GM10847 (cell line): ENCODE data around the gene ZNF213.

Experiments used
- POLR2A ChIP-seq: IDR thresholded peaks from 2 replicates; pipeline ENCODE4 v1.6.1; 2011; ENCODE audit not compliant: insufficient read length; ENCODE audit errors: extremely low read depth

Gene ZNF213

GRCh38 chr16:3138342-3138741 is 3.5 kb downstream of the ZNF213 start:
- TF ChIP-seq POLR2A = no peak

GRCh38 chr16:3138823-3139426 is 4.1 kb downstream of the ZNF213 start:
- no peak for TF ChIP-seq POLR2A

GRCh38 chr16:3140603-3141427 is 6.0 kb downstream of the ZNF213 start:
- TF ChIP-seq POLR2A = no peak

DNA sequence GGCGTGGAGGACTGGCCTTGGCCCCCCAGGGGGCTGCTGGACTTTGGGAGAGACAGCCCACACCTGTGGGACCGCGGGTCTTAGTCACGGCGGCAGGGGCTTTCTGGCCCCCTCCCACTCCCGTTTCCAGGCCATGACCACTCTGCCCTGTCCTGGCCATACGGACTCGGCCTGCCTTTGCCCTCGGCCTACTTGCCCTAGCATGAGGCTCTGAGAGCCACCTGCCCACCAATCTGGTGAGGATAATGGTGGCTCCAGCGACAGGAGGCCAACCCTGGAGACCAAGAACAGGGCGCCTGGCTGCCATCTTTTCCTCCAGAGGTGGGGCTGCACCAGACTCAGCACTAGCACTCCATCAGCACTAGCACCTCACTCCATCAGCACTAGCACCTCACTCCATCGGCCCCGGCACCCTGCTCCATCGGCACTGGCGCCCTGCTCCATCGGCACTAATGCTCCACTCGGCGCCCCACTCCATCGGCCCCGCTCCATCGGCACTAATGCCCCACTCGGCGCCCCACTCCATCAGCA is 7.0 kb downstream of the ZNF213 start:
- TF ChIP-seq POLR2A = no peak

GRCh38 chr16:3142327-3142726 is 7.5 kb downstream of the ZNF213 start:
- TF ChIP-seq POLR2A = no peak

DNA sequence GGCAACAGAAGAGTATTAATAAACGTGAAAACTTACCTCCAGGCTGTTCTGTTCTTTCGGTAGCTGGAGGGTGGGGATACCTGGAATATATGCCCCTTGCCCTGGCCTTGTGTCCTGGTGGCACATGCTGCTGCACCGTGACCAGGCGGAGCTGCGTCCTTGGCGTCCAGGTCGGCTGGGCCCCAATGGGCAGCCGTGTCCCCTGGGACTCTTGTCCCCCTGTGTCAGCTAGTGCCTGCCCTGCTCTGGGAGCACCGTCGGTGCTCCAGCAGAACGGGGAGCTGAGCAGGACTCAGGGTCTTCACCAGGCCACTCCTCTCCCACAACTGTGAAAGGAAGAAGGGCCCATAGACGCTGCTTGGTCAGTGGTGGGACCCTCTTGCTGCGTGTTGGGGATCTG is 7.9 kb downstream of the ZNF213 start:
- TF ChIP-seq POLR2A = no peak

GRCh38 chr16:3143189-3143588 is 8.4 kb downstream of the ZNF213 start:
- no peak for TF ChIP-seq POLR2A

DNA sequence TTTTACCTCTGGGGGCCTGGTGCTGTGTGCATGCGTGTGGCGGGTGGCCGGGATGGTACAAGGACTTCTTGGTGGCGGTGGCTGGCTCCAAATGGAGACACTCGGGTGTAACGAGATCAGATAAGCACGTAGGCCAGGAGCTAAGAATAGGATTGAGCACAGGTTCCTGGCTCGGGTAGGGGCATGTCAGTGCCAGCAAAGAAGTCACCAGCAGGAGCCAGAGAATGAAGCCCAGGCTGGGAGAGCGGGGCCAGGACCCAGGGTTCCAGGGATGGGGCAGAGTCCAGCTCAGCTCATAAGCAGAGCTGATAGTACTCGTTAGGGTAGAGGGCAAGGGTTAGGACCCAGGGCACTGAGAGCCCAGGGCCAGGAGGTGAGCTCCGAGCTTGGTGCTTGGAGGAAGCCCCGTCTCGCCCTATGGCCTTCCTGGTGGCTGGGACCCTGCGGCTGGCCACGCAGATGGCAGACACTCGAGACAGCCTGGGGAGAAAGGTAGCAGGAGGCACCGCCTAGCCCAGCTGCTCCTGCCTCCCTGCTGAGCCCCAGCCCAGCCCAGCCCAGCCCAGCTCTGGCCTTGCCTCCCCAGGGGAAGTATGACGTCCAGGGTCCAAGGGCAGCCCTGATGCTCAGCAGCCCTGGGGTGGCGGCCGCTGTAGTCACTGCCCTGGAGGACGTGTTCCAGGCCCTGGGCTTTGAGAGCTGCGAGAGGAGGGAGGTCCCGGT is 8.9 kb downstream of the ZNF213 start:
- no peak for TF ChIP-seq POLR2A

GRCh38 chr16:3144321-3144983 is 9.6 kb downstream of the ZNF213 start:
- TF ChIP-seq POLR2A = no peak

DNA sequence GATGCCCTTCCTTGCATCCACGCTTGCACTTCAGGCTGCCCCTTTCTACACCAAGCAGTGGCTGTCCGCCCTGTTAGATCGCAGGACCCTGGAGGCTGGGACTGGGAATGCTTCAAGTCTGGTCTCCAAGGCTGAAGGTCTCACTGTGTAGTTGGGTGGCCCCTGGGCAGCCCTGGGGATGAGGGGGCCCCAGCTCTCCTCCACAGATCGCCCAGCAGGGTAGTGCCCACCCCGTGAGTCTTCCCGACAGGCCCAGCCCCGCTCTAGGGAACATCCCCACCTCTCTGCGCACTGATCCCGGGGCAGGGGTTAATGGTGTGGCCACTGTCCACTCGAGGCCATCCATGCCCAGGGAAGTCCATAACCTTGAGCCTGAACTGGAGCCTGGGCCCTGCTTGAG is 10.3 kb downstream of the ZNF213 start:
- no peak for TF ChIP-seq POLR2A

- TF ChIP-seq POLR2A = no peak
Observed at GRCh38 chr16:3145660-3146059, 10.8 kb downstream of the ZNF213 start.

DNA sequence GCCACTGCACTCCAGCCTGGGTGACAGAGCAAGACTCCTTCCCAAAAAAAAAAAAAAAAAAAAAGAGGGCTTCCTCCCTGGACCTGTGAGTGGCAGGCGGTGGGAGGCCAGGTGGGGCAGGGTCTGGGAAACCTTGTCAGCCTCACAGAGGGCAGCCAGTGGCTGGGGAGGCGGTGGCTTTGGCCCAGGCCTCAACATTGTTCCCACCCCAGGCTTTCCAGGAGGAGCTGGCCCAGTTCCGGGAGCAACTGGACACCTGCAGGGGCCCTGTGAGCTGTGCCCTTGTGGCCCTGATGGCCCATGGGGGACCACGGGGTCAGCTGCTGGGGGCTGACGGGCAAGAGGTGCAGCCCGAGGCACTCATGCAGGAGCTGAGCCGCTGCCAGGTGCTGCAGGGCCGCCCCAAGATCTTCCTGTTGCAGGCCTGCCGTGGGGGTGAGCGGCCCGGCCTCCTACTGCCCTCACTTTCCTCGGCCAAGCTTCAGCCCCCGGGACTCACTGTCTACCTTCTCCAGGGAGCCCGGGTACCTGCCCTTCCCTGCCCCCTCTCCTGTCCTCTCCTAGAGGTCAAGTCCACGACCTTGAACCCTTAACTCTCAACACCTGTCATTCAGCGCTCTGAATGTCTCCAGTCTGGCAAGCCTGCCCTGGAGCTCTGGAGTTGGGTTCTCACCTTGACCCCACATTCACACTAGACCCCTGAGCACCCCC is 12.4 kb downstream of the ZNF213 start:
- no peak for TF ChIP-seq POLR2A

DNA sequence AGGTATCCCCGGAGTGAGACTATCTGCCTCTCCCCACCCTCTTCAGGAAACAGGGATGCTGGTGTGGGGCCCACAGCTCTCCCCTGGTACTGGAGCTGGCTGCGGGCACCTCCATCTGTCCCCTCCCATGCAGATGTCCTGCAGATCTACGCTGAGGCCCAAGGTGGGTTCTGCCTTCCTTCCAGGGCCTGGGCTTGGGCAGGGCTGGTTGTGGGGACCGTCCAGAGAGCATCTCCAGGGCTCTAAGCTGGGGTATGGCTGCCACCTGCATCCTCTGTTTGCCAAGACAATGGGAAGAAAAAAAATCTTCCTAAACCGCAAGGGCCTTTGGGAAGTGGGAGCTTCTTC is 12.9 kb downstream of the ZNF213 start:
- TF ChIP-seq POLR2A = no peak

- no peak for TF ChIP-seq POLR2A
Observed at GRCh38 chr16:3148256-3149192, 13.7 kb downstream of the ZNF213 start.
